Effector memory CD4-positive, alpha-beta T cell (primary cell): ENCODE results near the gene TRABD2B.

Experiments
- DNase-seq, 3 donors: peaks; one replicate each; pipeline ENCODE4 v3.0.0-alpha.2; 2020
- H3K27ac ChIP-seq: 2 replicates; pipeline ENCODE4 v1.7.0; 2013; ENCODE audit warnings: mild to moderate bottlenecking, low read length, moderate library complexity; ENCODE audit not compliant: insufficient read depth, poor library complexity, severe bottlenecking
- H3K27me3 ChIP-seq: replicated peaks from 2 replicates; pipeline ENCODE4 v1.7.0; 2013; ENCODE audit warnings: mild to moderate bottlenecking, low read length; ENCODE audit not compliant: insufficient read depth, control insufficient read depth, poor library complexity, severe bottlenecking
- H3K36me3 ChIP-seq: 2 replicates; pipeline ENCODE4 v1.7.0; 2013; ENCODE audit warnings: mild to moderate bottlenecking, low read length, moderate library complexity; ENCODE audit not compliant: control insufficient read depth, insufficient read depth
- H3K4me1 ChIP-seq: 2 replicates; pipeline ENCODE4 v1.7.0; 2013; ENCODE audit warnings: low read length, mild to moderate bottlenecking; ENCODE audit not compliant: control insufficient read depth, insufficient read depth, poor library complexity, severe bottlenecking
- H3K4me3 ChIP-seq: 2 replicates; pipeline ENCODE4 v1.7.0; 2013; ENCODE audit warnings: low read length, low read depth, mild to moderate bottlenecking; ENCODE audit not compliant: insufficient read depth, poor library complexity, severe bottlenecking
- H3K9me3 ChIP-seq: 2 replicates; pipeline ENCODE4 v1.7.0; 2013; ENCODE audit warnings: mild to moderate bottlenecking, low read length, moderate library complexity; ENCODE audit not compliant: control insufficient read depth

TRABD2B gene

GRCh38 chr1:47732489-47732888 lies 264.7 kb downstream of the TRABD2B start:
- no peaks in the 10 kb centered on the region for H3K27me3 ChIP-seq
- H3K36me3 ChIP-seq = no peaks in the 10 kb centered on the region
- DNase-seq = no peak
- no peak overlapping the region for H3K27ac ChIP-seq
- no peaks in the 10 kb centered on the region for H3K4me1 ChIP-seq
- no peak overlapping the region for H3K4me3 ChIP-seq
- H3K9me3 ChIP-seq = no peaks in the 10 kb centered on the region

- DNase-seq = no peak
- Histone ChIP-seq H3K36me3 (no peaks in the 10 kb centered on the region), H3K4me1 (no peaks in the 10 kb centered on the region), H3K27me3 (no peaks in the 10 kb centered on the region), H3K4me3 (no peak overlapping the region), H3K9me3 (no peaks in the 10 kb centered on the region), H3K27ac (no peak overlapping the region)
Measured at GRCh38 chr1:47731730-47732129, 265.5 kb downstream of the TRABD2B start.

GRCh38 chr1:47729685-47730084 lies 267.5 kb downstream of the TRABD2B start:
- no peaks in the 10 kb centered on the region for H3K36me3 ChIP-seq

GRCh38 chr1:47727697-47728085 lies 269.5 kb downstream of the TRABD2B start:
- Histone ChIP-seq H3K27ac (no peak overlapping the region), H3K9me3 (no peaks in the 10 kb centered on the region), H3K36me3 (no peaks in the 10 kb centered on the region), H3K27me3 (peaks cover 10% of the 10 kb centered on the region), H3K4me1 (peaks cover 4% of the 10 kb centered on the region), H3K4me3 (no peak overlapping the region)
- DNase-seq = no peak

More at GRCh38 chr1:47729685-47730084, 267.5 kb downstream of the TRABD2B start:
- Histone ChIP-seq H3K27ac (no peak overlapping the region), H3K4me1 (peaks cover 4% of the 10 kb centered on the region), H3K9me3 (no peaks in the 10 kb centered on the region), H3K27me3 (peaks cover 3% of the 10 kb centered on the region), H3K4me3 (no peak overlapping the region)
- DNase-seq = no peak

- no peak for DNase-seq
- H3K27ac ChIP-seq = no peak overlapping the region
- H3K36me3 ChIP-seq = no peaks in the 10 kb centered on the region
- no peaks in the 10 kb centered on the region for H3K9me3 ChIP-seq
- peaks cover 10% of the 10 kb centered on the region for H3K27me3 ChIP-seq
- H3K4me1 ChIP-seq = peaks cover 4% of the 10 kb centered on the region
- no peak overlapping the region for H3K4me3 ChIP-seq
Measured at GRCh38 chr1:47727051-47727696, 270.0 kb downstream of the TRABD2B start.

GRCh38 chr1:47725992-47726855 lies 271.0 kb downstream of the TRABD2B start:
- Histone ChIP-seq H3K27me3 (peaks cover 10% of the 10 kb centered on the region), H3K4me3 (no peak overlapping the region), H3K36me3 (no peaks in the 10 kb centered on the region), H3K4me1 (peaks cover 4% of the 10 kb centered on the region), H3K9me3 (no peaks in the 10 kb centered on the region), H3K27ac (no peak overlapping the region)
- peak in 2 of 3 donors; percentile 5 to 40 for DNase-seq

- DNase-seq = no peak
- Histone ChIP-seq H3K4me3 (no peak overlapping the region), H3K9me3 (no peaks in the 10 kb centered on the region), H3K36me3 (no peaks in the 10 kb centered on the region), H3K27me3 (peaks cover 10% of the 10 kb centered on the region), H3K4me1 (peaks cover 4% of the 10 kb centered on the region), H3K27ac (no peak overlapping the region)
Measured at GRCh38 chr1:47725511-47725991, 271.6 kb downstream of the TRABD2B start.

GRCh38 chr1:47725000-47725473 lies 272.1 kb downstream of the TRABD2B start:
- Histone ChIP-seq H3K36me3 (no peaks in the 10 kb centered on the region), H3K4me3 (no peak overlapping the region), H3K9me3 (no peaks in the 10 kb centered on the region), H3K27ac (no peak overlapping the region), H3K27me3 (peaks cover 10% of the 10 kb centered on the region), H3K4me1 (peaks cover 4% of the 10 kb centered on the region)
- no peak for DNase-seq

- H3K27ac ChIP-seq = no peak overlapping the region
- no peak overlapping the region for H3K4me3 ChIP-seq
- H3K9me3 ChIP-seq = no peaks in the 10 kb centered on the region
- H3K36me3 ChIP-seq = no peaks in the 10 kb centered on the region
- peaks cover 4% of the 10 kb centered on the region for H3K4me1 ChIP-seq
- DNase-seq = no peak
- H3K27me3 ChIP-seq = peaks cover 10% of the 10 kb centered on the region
Measured at GRCh38 chr1:47724432-47724999, 272.7 kb downstream of the TRABD2B start.
